Measurements from ENCODE around the gene NT5DC1. TPM values are rescaled to one million over a fixed set of nuclear protein-coding genes. Genes with fewer than 3 reads are reported as not detected.

Gene NT5DC1
- total and polyA plus RNA-seq, 9 donors, result 5.1 to 33.9 (median 27.0) TPM

GRCh38 chr6:116239856-116240255 lies 139.2 kb downstream of the NT5DC1 start:
- Histone ChIP-seq H3K27ac (no peak overlapping the region), H3K4me1 (ENCODE audit: insufficient read depth) (no peaks in the 10 kb centered on the region), H3K9me3 (no peaks in the 10 kb centered on the region), H3K36me3 (no peaks in the 10 kb centered on the region), H3K27me3 (no peaks in the 10 kb centered on the region), H3K4me3 (no peak overlapping the region)
- 98 to 100% (median 98%) methylated on average over 1 of the region's 1 CpG for WGBS, 3 donors
- intact Hi-C loops (cut with DNase I), result no loop called here
- TF ChIP-seq EP300 (IDR thresholded peaks at IDR 0.05) (no peak), POLR2A (IDR thresholded peaks at IDR 0.05) (no peak), CTCF (IDR thresholded peaks at IDR 0.05) (no peak)
- DNase-seq, result no peak

- Histone ChIP-seq H3K9me3 (no peaks in the 10 kb centered on the region), H3K27ac (no peak overlapping the region), H3K4me3 (no peak overlapping the region), H3K4me1 (ENCODE audit: insufficient read depth) (no peaks in the 10 kb centered on the region), H3K27me3 (no peaks in the 10 kb centered on the region), H3K36me3 (no peaks in the 10 kb centered on the region)
- WGBS, 3 donors, result 81 to 95% (median 89%) methylated on average over 4 of the region's 4 CpGs
- no peak for DNase-seq
- TF ChIP-seq CTCF (IDR thresholded peaks at IDR 0.05), result no peak
- no peak for TF ChIP-seq POLR2A (IDR thresholded peaks at IDR 0.05)
- no peak for TF ChIP-seq EP300 (IDR thresholded peaks at IDR 0.05)
- intact Hi-C loops (cut with DNase I), result no loop called here
Measured at GRCh38 chr6:116244284-116244683, 143.6 kb downstream of the NT5DC1 start.

- H3K4me1 ChIP-seq (ENCODE audit: insufficient read depth), result peaks cover 3% of the 10 kb centered on the region
- no peaks in the 10 kb centered on the region for H3K9me3 ChIP-seq
- H3K27ac ChIP-seq, result no peak overlapping the region
- DNase-seq, result no peak
- H3K36me3 ChIP-seq, result no peaks in the 10 kb centered on the region
- WGBS, 3 donors, result 58 to 80% (median 65%) methylated on average over 4 of the region's 4 CpGs
- TF ChIP-seq POLR2A (IDR thresholded peaks at IDR 0.05) (no peak), CTCF (IDR thresholded peaks at IDR 0.05) (no peak), EP300 (IDR thresholded peaks at IDR 0.05) (no peak)
- intact Hi-C loops (cut with DNase I), result no loop called here
- no peak overlapping the region for H3K4me3 ChIP-seq
- H3K27me3 ChIP-seq, result no peaks in the 10 kb centered on the region
Measured at GRCh38 chr6:116246089-116246488, 145.4 kb downstream of the NT5DC1 start.

GRCh38 chr6:116247285-116247684 lies 146.6 kb downstream of the NT5DC1 start:
- TF ChIP-seq POLR2A (IDR thresholded peaks at IDR 0.05) (no peak), CTCF (IDR thresholded peaks at IDR 0.05) (no peak), EP300 (IDR thresholded peaks at IDR 0.05) (no peak)
- no peaks in the 10 kb centered on the region for H3K9me3 ChIP-seq
- intact Hi-C loops (cut with DNase I), result no loop called here
- H3K27me3 ChIP-seq, result no peaks in the 10 kb centered on the region
- DNase-seq, result no peak
- no peak overlapping the region for H3K27ac ChIP-seq
- peaks cover 9% of the 10 kb centered on the region for H3K4me1 ChIP-seq (ENCODE audit: insufficient read depth)
- H3K4me3 ChIP-seq, result no peak overlapping the region
- no peaks in the 10 kb centered on the region for H3K36me3 ChIP-seq

- Histone ChIP-seq H3K4me3 (no peak overlapping the region), H3K27me3 (no peaks in the 10 kb centered on the region), H3K27ac (no peak overlapping the region), H3K4me1 (ENCODE audit: insufficient read depth) (peaks cover 16% of the 10 kb centered on the region), H3K36me3 (no peaks in the 10 kb centered on the region), H3K9me3 (no peaks in the 10 kb centered on the region)
- no peak for DNase-seq
- intact Hi-C loops (cut with DNase I), result no loop called here
- TF ChIP-seq POLR2A (IDR thresholded peaks at IDR 0.05) (no peak), EP300 (IDR thresholded peaks at IDR 0.05) (no peak), CTCF (IDR thresholded peaks at IDR 0.05) (no peak)
- 94 to 97% (median 95%) methylated on average over 2 of the region's 2 CpGs for WGBS, 3 donors
Measured at GRCh38 chr6:116248577-116248976, 147.9 kb downstream of the NT5DC1 start.
